Measurements from ENCODE around the gene ACSS2. TPM values are rescaled to one million over a fixed set of nuclear protein-coding genes. Genes with fewer than 3 reads are reported as not detected.

ACSS2 gene
- total and polyA plus RNA-seq, 2 experiments from 2014 or later: 26.1 to 49.3 TPM

GRCh38 chr20:34834459-34834893 is 41.9 kb upstream of the ACSS2 start:
- H3K27me3 Mint-ChIP-seq (ENCODE audit: insufficient read depth, low read depth, poor library complexity): peaks cover 2% of the 10 kb centered on the region

GRCh38 chr20:34842143-34842542 is 34.3 kb upstream of the ACSS2 start:
- Histone ChIP-seq H3K27ac (ENCODE audit: low read depth) (no peak overlapping the region), H3K36me3 (ENCODE audit: insufficient read depth) (no peaks in the 10 kb centered on the region), H3F3A (replicated peaks; ENCODE audit: low read depth) (no peaks in the 10 kb centered on the region), H3K79me2 (replicated peaks; ENCODE audit: insufficient read depth) (no peaks in the 10 kb centered on the region), H3K4me1 (ENCODE audit: insufficient read depth) (no peaks in the 10 kb centered on the region), H3K4me3 (no peak overlapping the region), H4K20me1 (replicated peaks; ENCODE audit: insufficient read depth) (0 out of 2 replicates have a peak, but pooled peaks cover 6% of the 10 kb centered on the region), H3K9me2 (ENCODE audit: insufficient read depth) (no peaks in the 10 kb centered on the region), H2AFZ (no peak overlapping the region), H3K4me2 (no peak overlapping the region), H3K27me3 (ENCODE audit: insufficient read depth) (no peaks in the 10 kb centered on the region)
- H3K4me1 Mint-ChIP-seq: no peaks in the 10 kb centered on the region
- no peaks in the 10 kb centered on the region for H3K9me3 Mint-ChIP-seq
- H3K4me3 Mint-ChIP-seq: no peak overlapping the region
- no peak overlapping the region for H3K27ac Mint-ChIP-seq
- ATAC-seq (no peak), DNase-seq (ENCODE audit: low spot score) (no peak)
- peaks cover 1% of the 10 kb centered on the region for H3K27me3 Mint-ChIP-seq (ENCODE audit: insufficient read depth, low read depth, poor library complexity)
- no peaks in the 10 kb centered on the region; the same call in 2 of the 3 replicates for H3K36me3 Mint-ChIP-seq (ENCODE audit: low read depth)
- TF ChIP-seq NANOG (IDR thresholded peaks at IDR 0.05; ENCODE audit: borderline replicate concordance) (no peak), CREB1 (CRISPR knock-in tag; IDR thresholded peaks at IDR 0.05; ENCODE audit: low read depth) (no peak), STAT1 (IDR thresholded peaks at IDR 0.05; ENCODE audit: unreplicated experiment) (no peak), EZH2 (IDR thresholded peaks at IDR 0.05; ENCODE audit: low read depth, unreplicated experiment) (no peak), JUNB (IDR thresholded peaks at IDR 0.05; ENCODE audit: unreplicated experiment) (no peak), REST (IDR thresholded peaks at IDR 0.05; ENCODE audit: unreplicated experiment) (no peak), ZNF331 (CRISPR knock-in tag; IDR thresholded peaks at IDR 0.05; ENCODE audit: low read depth) (no peak), ETS1 (IDR thresholded peaks at IDR 0.05) (no peak), EZH2phosphoT487 (IDR thresholded peaks at IDR 0.05; ENCODE audit: unreplicated experiment) (no peak), ZNF114 (CRISPR knock-in tag; IDR thresholded peaks at IDR 0.05) (no peak), POLR2AphosphoS5 (IDR thresholded peaks at IDR 0.05; ENCODE audit: low read depth) (no peak), CTCF (conservative IDR thresholded peaks at IDR 0.05; ENCODE audit: low read depth in 2 of 2) (no peak)

More at GRCh38 chr20:34834459-34834893, 41.9 kb upstream of the ACSS2 start:
- H2AFZ ChIP-seq: no peak overlapping the region
- no peak overlapping the region for H3K4me3 ChIP-seq
- Mint-ChIP-seq H3K4me1 (no peaks in the 10 kb centered on the region), H3K4me3 (no peak overlapping the region), H3K27ac (peak overlapping the region; percentile 72; the same call in 1 of the 2 replicates), H3K36me3 (ENCODE audit: low read depth) (no peaks in the 10 kb centered on the region), H3K9me3 (peaks cover 10% of the 10 kb centered on the region)
- H3K79me2 ChIP-seq (replicated peaks; ENCODE audit: insufficient read depth): no peaks in the 10 kb centered on the region
- H3K27me3 ChIP-seq (ENCODE audit: insufficient read depth): no peaks in the 10 kb centered on the region
- no peak for ATAC-seq
- 0 out of 2 replicates have a peak, but pooled peaks cover 7% of the 10 kb centered on the region for H3K36me3 ChIP-seq (ENCODE audit: insufficient read depth)
- no peaks in the 10 kb centered on the region for H3F3A ChIP-seq (replicated peaks; ENCODE audit: low read depth)
- TF ChIP-seq JUNB (IDR thresholded peaks at IDR 0.05; ENCODE audit: unreplicated experiment) (no peak), CTCF (conservative IDR thresholded peaks at IDR 0.05; ENCODE audit: low read depth in 2 of 2) (peak; percentile 39 to 48; a peak in 3 of 4 replicates)
- H3K4me2 ChIP-seq: no peak overlapping the region
- H3K9me2 ChIP-seq (ENCODE audit: insufficient read depth): no peaks in the 10 kb centered on the region
- H3K4me1 ChIP-seq (ENCODE audit: insufficient read depth): no peaks in the 10 kb centered on the region
- H4K20me1 ChIP-seq (replicated peaks; ENCODE audit: insufficient read depth): no peaks in the 10 kb centered on the region
- no peak overlapping the region for H3K27ac ChIP-seq (ENCODE audit: low read depth)
- peak; percentile 53 for DNase-seq (ENCODE audit: low spot score)

Data from GM23338 (cell line).